PFSK-1 (cell line): Measurements from ENCODE around the gene OR10Z1.

Source experiments
- FOXP2 ChIP-seq: optimal IDR thresholded peaks from 2 replicates; pipeline ENCODE3; 2011; ENCODE audit warnings: borderline replicate concordance, control low read depth, inconsistent platforms; ENCODE audit not compliant: insufficient read depth; ENCODE audit errors: extremely low read length, extremely low read depth
- POLR2AphosphoS5 ChIP-seq: IDR thresholded peaks from 2 replicates; pipeline ENCODE4 v1.6.1; 2012; ENCODE audit warnings: low read depth, mild to moderate bottlenecking, control low read depth, low read length, moderate library complexity
- REST ChIP-seq, 2 experiments: IDR thresholded peaks; 2 replicates each; pipeline versions ENCODE4 v1.6.1 to v1.8.0; 2011 to 2012; ENCODE audit warnings: low read depth in 2 of 2, low read length in 2 of 2, control low read depth in 1 of 2, inconsistent platforms in 1 of 2, mild to moderate bottlenecking in 1 of 2, moderate library complexity in 1 of 2; ENCODE audit not compliant: insufficient read depth in 1 of 2
- SIN3A ChIP-seq: IDR thresholded peaks from 2 replicates; pipeline ENCODE4 v1.6.1; 2012; ENCODE audit warnings: mild to moderate bottlenecking, low read length, moderate library complexity, borderline replicate concordance; ENCODE audit not compliant: insufficient read depth
- TAF1 ChIP-seq: IDR thresholded peaks from 2 replicates; pipeline ENCODE4 v1.6.1; 2012; ENCODE audit warnings: low read length, control low read depth, borderline replicate concordance; ENCODE audit not compliant: insufficient read depth

Gene OR10Z1

GRCh38 chr1:158600735-158601134, 4.3 kb upstream of the OR10Z1 start:
- TF ChIP-seq TAF1 (no peak), REST (IDR thresholded peaks at IDR 0.05; ENCODE audit: insufficient read depth in 1 of 2, low read depth in 2 of 2, low read length in 2 of 2) (no peak), FOXP2 (no peak), SIN3A (no peak), POLR2AphosphoS5 (no peak)

- TF ChIP-seq FOXP2: no peak
- no peak for TF ChIP-seq REST (IDR thresholded peaks at IDR 0.05; ENCODE audit: insufficient read depth in 1 of 2, low read depth in 2 of 2, low read length in 2 of 2)
- no peak for TF ChIP-seq SIN3A
- no peak for TF ChIP-seq TAF1
- no peak for TF ChIP-seq POLR2AphosphoS5
Measured at GRCh38 chr1:158607296-158607695, 2.2 kb downstream of the OR10Z1 start.

GRCh38 chr1:158611916-158612315, 6.8 kb downstream of the OR10Z1 start:
- TF ChIP-seq REST (IDR thresholded peaks at IDR 0.05; ENCODE audit: insufficient read depth in 1 of 2, low read depth in 2 of 2, low read length in 2 of 2): no peak
- no peak for TF ChIP-seq POLR2AphosphoS5
- no peak for TF ChIP-seq SIN3A
- no peak for TF ChIP-seq TAF1
- no peak for TF ChIP-seq FOXP2

- TF ChIP-seq FOXP2: no peak
- TF ChIP-seq POLR2AphosphoS5: no peak
- TF ChIP-seq REST (IDR thresholded peaks at IDR 0.05; ENCODE audit: insufficient read depth in 1 of 2, low read depth in 2 of 2, low read length in 2 of 2): no peak
- TF ChIP-seq SIN3A: no peak
- no peak for TF ChIP-seq TAF1
Measured at GRCh38 chr1:158613764-158614163, 8.7 kb downstream of the OR10Z1 start.

GRCh38 chr1:158638146-158638545, 33.1 kb downstream of the OR10Z1 start:
- TF ChIP-seq TAF1 (no peak), SIN3A (no peak), REST (IDR thresholded peaks at IDR 0.05; ENCODE audit: insufficient read depth in 1 of 2, low read depth in 2 of 2, low read length in 2 of 2) (no peak), FOXP2 (no peak)
